NCI-H1417 (cell line): ENCODE measurements around the gene SMCHD1.
"Not testable (repeated sequence)": the region's sequence is repeated elsewhere in the genome, so short reads cannot be mapped to it uniquely, and the experiment has no call there.

Experiments used
- DNase-seq, 3 experiments: peaks; one replicate each; lab custom pipeline; 2025; lab: John Stamatoyannopoulos, UW

Gene SMCHD1

GRCh38 chr18:2716394-2717326, 61.1 kb downstream of the SMCHD1 start:
- DNase-seq: no peak

GRCh38 chr18:2717407-2717806, 61.9 kb downstream of the SMCHD1 start:
- DNase-seq: no peak

GRCh38 chr18:2719040-2719439, 63.5 kb downstream of the SMCHD1 start:
- DNase-seq: no peak

- DNase-seq: no peak
These were observed 67.7 kb downstream of the SMCHD1 start for GRCh38 chr18:2723207-2723606.

GRCh38 chr18:2729757-2730156, 74.2 kb downstream of the SMCHD1 start:
- DNase-seq: no peak

- DNase-seq: no peak
These were observed 81.3 kb downstream of the SMCHD1 start for GRCh38 chr18:2736823-2737222.

GRCh38 chr18:2740082-2740481, 84.6 kb downstream of the SMCHD1 start:
- not testable (repeated sequence) for DNase-seq

- DNase-seq: no peak
These were observed 90.7 kb downstream of the SMCHD1 start for GRCh38 chr18:2746274-2746673.

GRCh38 chr18:2758309-2758708, 102.8 kb downstream of the SMCHD1 start:
- DNase-seq: no peak

GRCh38 chr18:2774669-2775068, 119.1 kb downstream of the SMCHD1 start:
- DNase-seq: no peak

- no peak for DNase-seq
These were observed 121.1 kb downstream of the SMCHD1 start for GRCh38 chr18:2776601-2777000.

GRCh38 chr18:2777241-2777640, 121.7 kb downstream of the SMCHD1 start:
- DNase-seq: no peak

GRCh38 chr18:2780750-2781149, 125.2 kb downstream of the SMCHD1 start:
- no peak for DNase-seq

- no peak for DNase-seq
These were observed 131.7 kb downstream of the SMCHD1 start for GRCh38 chr18:2787225-2787624.

- DNase-seq: no peak
These were observed 136.9 kb downstream of the SMCHD1 start for GRCh38 chr18:2792395-2792794.

GRCh38 chr18:2794159-2794558, 138.6 kb downstream of the SMCHD1 start:
- no peak for DNase-seq

GRCh38 chr18:2797951-2798350, 142.4 kb downstream of the SMCHD1 start:
- no peak for DNase-seq

- no peak for DNase-seq
These were observed 143.8 kb downstream of the SMCHD1 start for GRCh38 chr18:2799369-2799768.

GRCh38 chr18:2805970-2806943, 150.7 kb downstream of the SMCHD1 start:
- DNase-seq: peak; percentile 0 to 25 (median 7)

- not testable (repeated sequence) for DNase-seq
These were observed 153.1 kb downstream of the SMCHD1 start for GRCh38 chr18:2808640-2809039.

GRCh38 chr18:2809666-2810183, 154.2 kb downstream of the SMCHD1 start:
- DNase-seq: not testable (repeated sequence)

GRCh38 chr18:2811416-2811815, 155.9 kb downstream of the SMCHD1 start:
- DNase-seq: no peak
